HG02610 (cell line): ENCODE results near the gene TRHDE.

Experiments used
- ATAC-seq: cut with Tn5 transposase; IDR thresholded peaks from one replicate; pipeline ENCODE4 v1.9.1; 2021; ENCODE audit warnings: mild to moderate bottlenecking, moderate library complexity; ENCODE audit not compliant: unreplicated experiment

The TRHDE gene

DNA sequence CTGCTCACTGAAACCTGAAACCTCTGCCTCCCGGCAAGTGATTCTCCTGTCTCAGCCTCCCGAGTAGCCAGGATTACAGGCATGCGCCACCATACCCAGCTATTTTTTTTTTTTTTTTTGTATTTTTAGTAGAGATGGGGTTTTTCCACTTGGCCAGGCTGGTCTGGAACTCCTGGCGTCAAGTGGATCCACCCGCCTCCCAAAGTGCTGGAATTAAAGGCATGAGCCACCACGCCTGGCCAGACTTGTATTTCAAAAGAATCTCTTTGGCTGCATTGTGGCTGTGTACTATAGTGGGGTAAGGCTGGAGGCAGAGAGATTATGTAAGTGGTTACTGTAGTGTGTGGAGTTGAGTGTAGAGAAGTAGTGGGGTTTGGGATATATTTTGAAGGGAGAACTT, 35.1 kb downstream of the TRHDE start:
- no peak for ATAC-seq

DNA sequence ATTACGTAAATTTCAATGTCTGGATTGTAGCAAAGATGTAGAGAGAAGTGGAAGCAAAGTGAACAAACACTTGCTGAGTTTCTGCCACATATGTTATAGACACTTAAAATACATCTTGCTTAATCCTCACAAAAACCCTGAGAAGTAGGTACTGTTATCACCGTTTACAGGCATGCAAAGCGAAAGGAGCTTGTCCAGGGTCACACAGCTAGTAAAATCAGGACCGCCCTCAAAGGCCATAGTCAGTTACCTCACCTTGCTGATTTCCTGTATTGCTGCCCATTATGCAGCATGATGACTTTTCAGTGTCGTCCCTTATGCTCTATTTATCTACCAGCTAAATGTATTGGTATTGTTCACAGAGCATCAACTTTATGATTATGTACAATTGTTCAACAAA, 39.8 kb downstream of the TRHDE start:
- no peak for ATAC-seq

DNA sequence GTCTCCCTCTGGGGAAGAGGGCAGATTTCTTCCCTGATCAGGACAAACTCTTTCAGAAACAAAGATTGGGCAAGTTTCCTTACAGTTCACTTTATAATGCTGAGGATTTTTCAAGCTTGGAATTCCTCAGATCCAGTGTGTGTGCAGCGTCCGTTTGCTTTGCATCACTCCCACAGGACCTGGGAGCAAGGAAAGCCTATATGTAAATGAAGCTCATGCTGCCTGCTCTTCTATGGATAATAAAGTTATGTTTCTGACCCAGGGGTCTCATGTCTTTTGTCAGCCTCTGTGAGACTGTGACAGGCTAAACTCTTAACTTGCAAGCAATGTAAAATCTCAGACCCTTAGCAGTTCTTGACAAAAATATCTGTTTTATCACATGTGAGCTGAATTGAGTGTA, 41.6 kb downstream of the TRHDE start:
- ATAC-seq: no peak

DNA sequence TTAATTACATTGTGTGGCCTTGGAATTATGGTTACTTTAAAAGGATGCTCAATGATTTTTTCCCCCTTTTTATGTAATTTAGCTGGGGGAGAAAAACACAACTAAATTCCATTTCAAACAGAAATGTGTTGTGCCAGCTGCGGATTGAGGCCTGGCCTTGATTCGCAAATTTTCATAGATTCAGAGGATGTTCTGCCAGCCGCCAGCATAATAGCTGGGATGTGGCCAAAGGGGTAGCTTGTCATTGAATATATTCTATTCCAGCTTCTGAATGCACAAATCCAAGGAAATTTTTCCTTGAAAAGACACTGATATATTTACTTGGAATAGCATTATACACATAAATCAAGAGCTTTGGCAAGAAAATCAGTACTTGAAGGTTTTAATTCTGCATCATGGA, 43.7 kb downstream of the TRHDE start:
- ATAC-seq: no peak

- no peak for ATAC-seq
Measured at GRCh38 chr12:72318341-72318740, 46.2 kb downstream of the TRHDE start.

- no peak for ATAC-seq
Measured at GRCh38 chr12:72323881-72324280, 51.7 kb downstream of the TRHDE start.

GRCh38 chr12:72330301-72330700, 58.1 kb downstream of the TRHDE start:
- no peak for ATAC-seq

GRCh38 chr12:72330784-72331183, 58.6 kb downstream of the TRHDE start:
- ATAC-seq: no peak

DNA sequence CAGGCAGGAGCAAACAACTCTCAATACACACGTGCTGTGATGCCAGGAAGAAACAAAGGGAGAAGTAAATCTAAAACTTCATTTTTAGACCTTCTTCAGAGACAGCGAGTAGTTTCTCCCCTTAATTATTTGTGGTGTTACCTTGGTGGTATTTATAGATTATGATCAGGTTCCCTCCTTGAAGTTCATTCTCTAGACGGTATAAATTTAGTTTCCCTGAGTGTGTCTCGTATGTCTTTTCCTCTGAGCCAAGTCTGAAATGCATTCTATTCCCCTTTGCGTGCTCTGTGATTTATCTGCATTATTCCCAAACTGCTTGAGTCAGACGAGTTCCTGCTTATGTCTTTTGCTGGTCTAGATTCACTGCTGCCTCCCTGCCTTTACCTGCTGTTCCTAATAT, 65.2 kb downstream of the TRHDE start:
- no peak for ATAC-seq

GRCh38 chr12:72337946-72338345, 65.8 kb downstream of the TRHDE start:
- ATAC-seq: no peak

GRCh38 chr12:72338437-72338836, 66.3 kb downstream of the TRHDE start:
- no peak for ATAC-seq

- peak; percentile 97 for ATAC-seq
Measured at GRCh38 chr12:72346363-72346944, 74.3 kb downstream of the TRHDE start.

GRCh38 chr12:72349491-72349890, 77.3 kb downstream of the TRHDE start:
- ATAC-seq: no peak

- no peak for ATAC-seq
Measured at GRCh38 chr12:72359416-72359815, 87.2 kb downstream of the TRHDE start.

DNA sequence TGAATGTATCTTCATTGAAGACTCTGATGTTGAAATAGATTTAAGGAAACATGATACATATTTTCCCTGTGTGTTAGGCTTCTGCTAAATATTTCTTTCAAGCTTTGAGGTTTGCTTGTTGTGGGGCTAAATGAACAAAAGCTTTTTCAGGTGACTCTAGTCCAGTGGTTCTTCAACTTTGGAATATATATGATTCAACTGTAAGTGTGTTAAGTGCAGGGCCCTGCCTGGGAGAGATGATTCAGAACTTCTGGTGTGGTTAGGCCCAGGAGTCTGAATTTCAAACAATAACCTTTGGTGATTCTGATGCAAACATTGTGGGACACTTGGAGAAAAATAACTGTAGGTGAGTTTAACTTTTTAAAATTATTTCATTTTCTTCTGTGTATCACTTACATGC, 93.0 kb downstream of the TRHDE start:
- no peak for ATAC-seq

DNA sequence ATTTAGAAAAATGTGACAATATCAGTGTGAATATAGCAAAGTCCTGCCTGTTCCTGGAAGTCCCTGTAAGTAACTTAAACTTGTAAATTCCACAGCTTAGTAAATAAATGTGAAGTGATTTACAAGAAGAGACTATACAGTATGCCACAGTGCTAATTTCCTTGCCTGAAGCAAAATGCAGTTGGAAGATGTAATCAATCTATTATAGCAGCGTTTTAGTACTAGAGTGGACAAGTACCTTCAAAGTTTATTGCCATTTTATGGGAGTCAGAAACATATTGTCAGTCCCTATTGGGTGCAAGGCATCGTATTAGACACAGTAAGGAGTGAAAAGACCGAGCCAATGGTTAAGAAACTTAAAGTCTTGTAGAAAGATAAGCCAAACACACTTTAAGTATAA, 94.1 kb downstream of the TRHDE start:
- ATAC-seq: no peak

GRCh38 chr12:72368298-72368697, 96.1 kb downstream of the TRHDE start:
- ATAC-seq: no peak

GRCh38 chr12:72368719-72369422, 96.7 kb downstream of the TRHDE start:
- ATAC-seq: no peak

GRCh38 chr12:72369423-72369959, 97.3 kb downstream of the TRHDE start:
- no peak for ATAC-seq

- ATAC-seq: no peak
Measured at GRCh38 chr12:72380441-72380840, 108.3 kb downstream of the TRHDE start.

- ATAC-seq: no peak
Measured at GRCh38 chr12:72388322-72388721, 116.2 kb downstream of the TRHDE start.

GRCh38 chr12:72390146-72390545, 118.0 kb downstream of the TRHDE start:
- no peak for ATAC-seq

- no peak for ATAC-seq
Measured at GRCh38 chr12:72406111-72406510, 133.9 kb downstream of the TRHDE start.
